Measurements from ENCODE around the gene EEF1G.

DNA sequence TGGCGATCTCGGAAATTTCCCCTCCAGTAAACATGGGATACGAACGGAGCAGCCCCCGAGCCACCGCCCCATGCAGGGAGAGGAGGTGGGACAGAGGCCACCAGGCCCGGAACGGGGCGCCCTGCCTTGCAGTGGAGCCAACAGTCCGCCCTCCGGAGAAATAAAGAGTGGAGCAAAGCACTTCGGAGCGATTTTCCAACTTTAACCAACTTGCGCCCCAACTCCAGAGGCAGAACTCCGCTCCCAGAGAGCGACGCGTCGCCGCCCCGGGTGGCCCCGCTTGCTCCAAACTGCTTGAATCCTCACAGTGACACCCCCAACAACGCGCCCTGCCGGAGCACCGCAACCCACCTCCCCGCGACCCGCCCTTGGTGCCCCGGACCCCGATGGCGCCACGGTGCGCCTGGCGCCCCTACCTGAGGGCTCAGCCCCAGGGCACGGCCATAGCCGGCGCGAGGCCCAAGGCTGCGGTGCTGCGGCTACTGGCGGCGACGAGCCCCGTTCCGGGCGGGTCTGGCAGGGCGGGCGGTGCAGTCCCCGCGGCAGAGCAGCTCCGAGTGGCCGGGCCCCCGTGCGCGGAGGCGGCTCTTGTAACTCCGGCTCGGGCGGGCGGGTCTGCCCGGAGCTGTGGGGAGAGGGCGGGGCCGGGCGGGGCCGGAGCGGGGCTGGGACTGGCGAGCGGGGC, 27.3 kb downstream of the EEF1G start, which contains the start of gene AHNAK:
- peak; percentile 78 to 94 (median 92) for TF ChIP-seq POLR2A (IDR thresholded peaks at IDR 0.05)
- no peak for TF ChIP-seq EP300 (IDR thresholded peaks at IDR 0.05)
- TF ChIP-seq, protein P1, sequence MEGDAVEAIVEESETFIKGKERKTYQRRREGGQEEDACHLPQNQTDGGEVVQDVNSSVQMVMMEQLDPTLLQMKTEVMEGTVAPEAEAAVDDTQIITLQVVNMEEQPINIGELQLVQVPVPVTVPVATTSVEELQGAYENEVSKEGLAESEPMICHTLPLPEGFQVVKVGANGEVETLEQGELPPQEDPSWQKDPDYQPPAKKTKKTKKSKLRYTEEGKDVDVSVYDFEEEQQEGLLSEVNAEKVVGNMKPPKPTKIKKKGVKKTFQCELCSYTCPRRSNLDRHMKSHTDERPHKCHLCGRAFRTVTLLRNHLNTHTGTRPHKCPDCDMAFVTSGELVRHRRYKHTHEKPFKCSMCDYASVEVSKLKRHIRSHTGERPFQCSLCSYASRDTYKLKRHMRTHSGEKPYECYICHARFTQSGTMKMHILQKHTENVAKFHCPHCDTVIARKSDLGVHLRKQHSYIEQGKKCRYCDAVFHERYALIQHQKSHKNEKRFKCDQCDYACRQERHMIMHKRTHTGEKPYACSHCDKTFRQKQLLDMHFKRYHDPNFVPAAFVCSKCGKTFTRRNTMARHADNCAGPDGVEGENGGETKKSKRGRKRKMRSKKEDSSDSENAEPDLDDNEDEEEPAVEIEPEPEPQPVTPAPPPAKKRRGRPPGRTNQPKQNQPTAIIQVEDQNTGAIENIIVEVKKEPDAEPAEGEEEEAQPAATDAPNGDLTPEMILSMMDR (IDR thresholded peaks at IDR 0.05) = peak in 1 of 6 experiments; percentile 7
